Measurements from ENCODE around the gene ZNF710.

DNA sequence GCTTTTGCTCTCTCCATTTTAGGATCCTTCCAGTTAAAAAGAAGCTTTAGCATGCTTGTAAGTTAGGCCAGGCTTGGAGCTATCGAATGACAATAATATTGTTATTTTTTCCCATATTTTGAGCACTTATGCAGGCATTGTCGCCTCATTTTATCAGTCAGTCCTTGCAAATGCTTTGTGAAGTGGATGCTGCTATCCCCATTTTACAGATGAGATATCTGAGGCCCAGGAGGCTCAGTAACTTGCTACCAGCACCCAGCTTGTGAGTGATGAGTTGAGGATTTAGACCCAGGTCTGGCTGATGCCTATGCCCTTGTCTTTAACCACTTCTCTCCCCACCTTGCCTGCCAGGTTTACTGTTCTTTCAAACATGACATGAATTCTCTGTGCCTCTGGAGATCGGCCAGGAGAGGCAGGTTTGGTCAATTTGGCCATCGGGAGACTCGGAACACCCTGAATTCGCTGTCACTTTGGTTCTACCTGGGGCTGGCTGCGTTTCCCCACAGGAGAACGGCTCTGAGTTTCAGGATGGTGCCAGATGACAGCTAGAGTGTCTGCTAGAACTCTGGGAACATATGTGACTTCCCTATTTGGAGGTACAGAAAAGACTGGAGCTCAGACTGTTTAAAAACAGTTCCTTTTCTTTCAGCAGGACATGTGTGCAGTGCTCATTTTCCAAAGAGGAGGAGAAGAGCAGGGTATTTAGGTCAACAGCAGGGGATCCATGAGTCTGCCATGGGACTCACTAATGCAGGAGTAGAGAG, 25.5 kb upstream of the ZNF710 start:
- TF ChIP-seq POLR2AphosphoS5 (IDR thresholded peaks at IDR 0.05) (no peak), POLR2A (IDR thresholded peaks at IDR 0.05) (no peak)
- TF ChIP-seq, protein P1, sequence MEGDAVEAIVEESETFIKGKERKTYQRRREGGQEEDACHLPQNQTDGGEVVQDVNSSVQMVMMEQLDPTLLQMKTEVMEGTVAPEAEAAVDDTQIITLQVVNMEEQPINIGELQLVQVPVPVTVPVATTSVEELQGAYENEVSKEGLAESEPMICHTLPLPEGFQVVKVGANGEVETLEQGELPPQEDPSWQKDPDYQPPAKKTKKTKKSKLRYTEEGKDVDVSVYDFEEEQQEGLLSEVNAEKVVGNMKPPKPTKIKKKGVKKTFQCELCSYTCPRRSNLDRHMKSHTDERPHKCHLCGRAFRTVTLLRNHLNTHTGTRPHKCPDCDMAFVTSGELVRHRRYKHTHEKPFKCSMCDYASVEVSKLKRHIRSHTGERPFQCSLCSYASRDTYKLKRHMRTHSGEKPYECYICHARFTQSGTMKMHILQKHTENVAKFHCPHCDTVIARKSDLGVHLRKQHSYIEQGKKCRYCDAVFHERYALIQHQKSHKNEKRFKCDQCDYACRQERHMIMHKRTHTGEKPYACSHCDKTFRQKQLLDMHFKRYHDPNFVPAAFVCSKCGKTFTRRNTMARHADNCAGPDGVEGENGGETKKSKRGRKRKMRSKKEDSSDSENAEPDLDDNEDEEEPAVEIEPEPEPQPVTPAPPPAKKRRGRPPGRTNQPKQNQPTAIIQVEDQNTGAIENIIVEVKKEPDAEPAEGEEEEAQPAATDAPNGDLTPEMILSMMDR (IDR thresholded peaks at IDR 0.05), result no peak
